HEK293 (cell line): ENCODE measurements around the gene GPSM1.

Experiments
- CTCF ChIA-PET: fragments of 350-600 bp; formaldehyde crosslinking; extraction: SDS; loops from one replicate; lab custom pipeline; 2021; ENCODE audit warnings: antibody characterized with exemption; lab: Yijun Ruan, JAX
- POLR2A ChIA-PET: fragments of 300-600 bp; formaldehyde crosslinking; extraction: SDS; loops from one replicate; lab custom pipeline; 2020; ENCODE audit warnings: antibody characterized with exemption, inconsistent platforms; lab: Yijun Ruan, JAX
- H3K27ac ChIP-seq: fragments of 200-500 bp; sonication (Bioruptor generic); 2 replicates; pipeline ENCODE4 v1.5.1; 2014; ENCODE audit warnings: low read depth, low read length, control low read depth, inconsistent platforms; ENCODE audit errors: extremely low read depth
- H3K36me3 ChIP-seq, 2 experiments: fragments of 200-500 bp in 1 of 2; sonication (Bioruptor generic) in 1 of 2; 1 replicate in 1 of 2; 2 replicates in 1 of 2; pipeline ENCODE4 v1.5.1; 2014 to 2017; ENCODE audit warnings: inconsistent platforms in 2 of 2, low read length in 2 of 2; ENCODE audit not compliant: control insufficient read depth in 2 of 2, insufficient read depth in 1 of 2
- H3K4me1 ChIP-seq: fragments of 200-500 bp; sonication (Bioruptor generic); 2 replicates; pipeline ENCODE4 v1.5.1; 2014; ENCODE audit warnings: mild to moderate bottlenecking, low read length, inconsistent platforms; ENCODE audit not compliant: control insufficient read depth, insufficient read depth
- H3K4me3 ChIP-seq: 2 replicates; pipeline ENCODE4 v1.5.1; 2011; ENCODE audit warnings: low read depth, mild to moderate bottlenecking, control low read depth, low read length, moderate library complexity
- H3K9me3 ChIP-seq: fragments of 200-500 bp; sonication (Bioruptor generic); 2 replicates; pipeline ENCODE4 v1.5.1; 2014; ENCODE audit warnings: low read depth, low read length, inconsistent platforms; ENCODE audit not compliant: control insufficient read depth, insufficient read depth
- ATF2 ChIP-seq: fragments of 450-650 bp; formaldehyde crosslinking; IDR thresholded peaks from 2 replicates; pipeline ENCODE4 v1.5.1; 2016; ENCODE audit warnings: missing biosample characterization, missing genetic modification characterization, low read depth
- CTCF ChIP-seq: fragments of 450-650 bp; formaldehyde crosslinking; IDR thresholded peaks from 2 replicates; pipeline ENCODE4 v1.5.1; 2016; ENCODE audit warnings: missing biosample characterization, missing genetic modification characterization
- EGR2 ChIP-seq: fragments of 450-650 bp; formaldehyde crosslinking; IDR thresholded peaks from 2 replicates; pipeline ENCODE4 v1.5.1; 2016; ENCODE audit warnings: low read depth, missing biosample characterization, missing genetic modification characterization
- INSM2 ChIP-seq: fragments of 450-650 bp; formaldehyde crosslinking; IDR thresholded peaks from 2 replicates; pipeline ENCODE4 v1.5.1; 2016; ENCODE audit warnings: missing biosample characterization, missing genetic modification characterization
- KLF7 ChIP-seq: fragments of 450-650 bp; formaldehyde crosslinking; IDR thresholded peaks from 2 replicates; pipeline ENCODE4 v1.5.1; 2016; ENCODE audit warnings: missing biosample characterization, missing genetic modification characterization, borderline replicate concordance
- PATZ1 ChIP-seq: fragments of 450-650 bp; formaldehyde crosslinking; IDR thresholded peaks from 2 replicates; pipeline ENCODE4 v1.5.1; 2016; ENCODE audit warnings: missing biosample characterization, missing genetic modification characterization
- PRDM1 ChIP-seq: fragments of 450-650 bp; formaldehyde crosslinking; IDR thresholded peaks from 2 replicates; pipeline ENCODE4; 2016; ENCODE audit warnings: missing biosample characterization, missing genetic modification characterization
- SALL2 ChIP-seq: fragments of 450-650 bp; formaldehyde crosslinking; IDR thresholded peaks from 2 replicates; pipeline ENCODE4 v1.5.0; 2017; ENCODE audit warnings: missing biosample characterization, mild to moderate bottlenecking, missing genetic modification characterization, borderline replicate concordance
- SP7 ChIP-seq: fragments of 450-650 bp; formaldehyde crosslinking; IDR thresholded peaks from 2 replicates; pipeline ENCODE4 v1.5.1; 2016; ENCODE audit warnings: missing biosample characterization, missing genetic modification characterization
- ZFHX2 ChIP-seq: fragments of 450-650 bp; formaldehyde crosslinking; conservative IDR thresholded peaks from 2 replicates; pipeline ENCODE4 v1.5.1; 2016; ENCODE audit warnings: missing biosample characterization, missing genetic modification characterization
- ZNF157 ChIP-seq: fragments of 450-650 bp; formaldehyde crosslinking; IDR thresholded peaks from 2 replicates; pipeline ENCODE4 v1.5.1; 2016; ENCODE audit warnings: missing biosample characterization, missing genetic modification characterization
- ZNF175 ChIP-seq: fragments of 450-650 bp; formaldehyde crosslinking; IDR thresholded peaks from 2 replicates; pipeline ENCODE4 v1.5.1; 2016; ENCODE audit warnings: missing biosample characterization, missing genetic modification characterization
- ZNF23 ChIP-seq: fragments of 450-650 bp; formaldehyde crosslinking; IDR thresholded peaks from 2 replicates; pipeline ENCODE4 v1.5.1; 2016; ENCODE audit warnings: missing biosample characterization, missing genetic modification characterization, borderline replicate concordance
- ZNF280C ChIP-seq: fragments of 450-650 bp; formaldehyde crosslinking; IDR thresholded peaks from 2 replicates; pipeline ENCODE4 v1.5.1; 2016; ENCODE audit warnings: missing biosample characterization, missing genetic modification characterization
- ZNF501 ChIP-seq: fragments of 450-650 bp; formaldehyde crosslinking; IDR thresholded peaks from 2 replicates; pipeline ENCODE4 v1.5.1; 2016; ENCODE audit warnings: missing biosample characterization, missing genetic modification characterization
- ZNF529 ChIP-seq: fragments of 450-650 bp; formaldehyde crosslinking; IDR thresholded peaks from 2 replicates; pipeline ENCODE4 v1.5.1; 2017; ENCODE audit warnings: missing genetic modification characterization, missing biosample characterization; ENCODE audit not compliant: insufficient replicate concordance
- ZNF623 ChIP-seq: fragments of 450-650 bp; formaldehyde crosslinking; IDR thresholded peaks from 2 replicates; pipeline ENCODE4 v1.5.1; 2016; ENCODE audit warnings: missing biosample characterization, missing genetic modification characterization
- ZNF768 ChIP-seq: fragments of 450-650 bp; formaldehyde crosslinking; IDR thresholded peaks from 2 replicates; pipeline ENCODE4 v1.5.1; 2018; ENCODE audit warnings: missing biosample characterization, mild to moderate bottlenecking, missing genetic modification characterization

The GPSM1 gene

GRCh38 chr9:136361754-136362449 is 34.6 kb downstream of the GPSM1 start (continued):
- TF ChIP-seq INSM2: no peak
- TF ChIP-seq ZNF157 (tag by site-specific recombination): no peak
- TF ChIP-seq PATZ1 (tag by site-specific recombination): no peak
- TF ChIP-seq ZNF768: no peak
- no peak for TF ChIP-seq ZNF23 (tag by site-specific recombination)
- TF ChIP-seq SP7 (tag by site-specific recombination): no peak
- no peak for TF ChIP-seq CTCF

- CTCF ChIA-PET: interaction anchor here (0.6 to 2.2 kb wide), 20 partner anchors 10 to 446 kb away, joined by 3 to 16 read pairs (median 4); no protein-coding TSS in a partner anchor
- H3K36me3 ChIP-seq: peaks cover 0 to 9% of the 10 kb centered on the region in 2 experiments; a peak in 1 of 3 replicates
- H3K27ac ChIP-seq: no peak overlapping the region
- H3K4me1 ChIP-seq: no peaks in the 10 kb centered on the region; the same call in 1 of the 2 replicates
- H3K9me3 ChIP-seq: no peaks in the 10 kb centered on the region
- TF ChIP-seq ZFHX2 (tag by site-specific recombination) (no peak), PRDM1 (tag by site-specific recombination) (no peak), ZNF280C (tag by site-specific recombination) (no peak), ZNF175 (no peak), ZNF623 (tag by site-specific recombination) (no peak), SALL2 (tag by site-specific recombination) (no peak), KLF7 (no peak), ZNF501 (no peak), ZNF529 (no peak), ATF2 (tag by site-specific recombination) (no peak), EGR2 (tag by site-specific recombination) (no peak)
- TF ChIP-seq, all 188 proteins: peak for 0
- H3K4me3 ChIP-seq: no peak overlapping the region
- POLR2A ChIA-PET: interaction anchor here (0.5 to 3.4 kb wide), 37 partner anchors 8 to 788 kb away, joined by 3 to 45 read pairs (median 6); partner anchors contain the start of genes GPSM1 and SNAPC4
Measured at GRCh38 chr9:136362450-136362784, 35.1 kb downstream of the GPSM1 start.
